ENCODE results near the gene GRPEL2. TPM values are rescaled to one million over a fixed set of nuclear protein-coding genes. Genes with fewer than 3 reads are reported as not detected.

Gene GRPEL2
- total and polyA plus RNA-seq, 3 donors from 2014 or later = 11.6 to 14.3 (median 13.3) TPM

DNA sequence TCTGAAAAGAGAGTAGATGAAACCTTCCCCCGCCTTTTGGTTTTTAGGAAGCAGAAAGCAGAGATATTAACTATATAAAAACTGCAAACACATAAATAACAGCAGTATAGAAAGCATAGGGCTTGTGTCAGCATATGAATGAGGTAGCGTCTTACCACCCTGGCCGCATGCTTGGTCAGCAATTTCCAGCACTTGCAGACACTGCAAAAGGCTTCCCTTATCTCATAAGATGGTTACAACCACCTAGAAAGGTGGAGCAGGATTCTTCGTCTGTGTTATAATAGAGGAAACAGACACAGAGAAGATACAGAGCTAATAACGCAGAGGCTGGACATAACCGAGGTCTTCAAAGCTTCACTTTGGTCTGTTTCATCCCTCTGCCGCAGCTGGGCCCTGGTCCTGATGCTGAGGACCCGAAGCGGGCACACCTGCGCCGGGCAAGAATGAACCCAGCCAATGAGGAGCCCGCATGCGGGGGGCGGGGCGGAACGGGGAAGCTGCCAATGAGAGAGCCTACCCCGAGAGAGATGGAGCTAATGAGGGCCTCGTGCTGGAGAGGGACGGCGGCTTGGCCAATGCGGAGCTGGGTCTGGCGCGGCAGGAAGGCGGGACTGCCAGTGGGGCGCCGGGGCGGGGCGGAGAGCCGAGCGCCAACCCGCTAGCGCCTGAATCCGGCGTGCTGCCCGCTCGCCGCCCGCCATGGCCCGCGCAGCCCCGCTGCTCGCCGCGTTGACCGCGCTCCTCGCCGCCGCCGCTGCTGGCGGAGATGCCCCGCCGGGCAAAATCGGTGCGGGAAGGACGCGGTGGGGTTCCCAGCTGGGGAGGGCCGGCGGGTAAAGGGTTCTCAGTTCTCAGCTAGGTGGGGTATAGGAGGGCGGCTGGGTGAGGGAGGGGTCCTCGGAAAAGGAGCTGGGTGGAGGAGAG is 12.3 kb downstream of the GRPEL2 start, which contains the start of gene PCYOX1L:
TSS of gene PCYOX1L (plus strand) at position 677 of the 924 bp plus-strand sequence. CDS start at position 700, 23 bp downstream.
- WGBS, 2 donors = 1 to 2% methylated on average over 28 to 59 of the region's 61 CpGs
- intact Hi-C loops (cut with DNase I; ENCODE audit: low total_unique reads) = no loop called here

DNA sequence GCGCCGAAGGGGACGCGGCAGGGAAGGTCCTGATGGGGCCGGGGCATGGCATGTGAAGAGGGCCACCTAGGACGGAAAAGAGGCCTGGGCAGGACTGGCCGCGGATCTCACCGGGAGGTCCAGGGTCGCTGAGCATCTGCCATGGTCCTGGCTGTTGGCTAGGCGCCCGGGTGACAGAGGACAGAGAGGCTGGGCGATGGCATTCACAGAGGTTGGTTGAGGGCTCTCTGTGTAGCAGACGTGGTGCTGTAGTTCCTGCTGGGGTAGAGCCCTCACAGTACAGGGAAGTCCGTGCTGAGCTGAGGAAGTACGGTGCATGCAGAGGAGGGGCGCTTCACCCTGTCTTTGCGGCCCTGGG is 13.0 kb downstream of the GRPEL2 start:
- 0 to 1% methylated on average over 9 to 18 of the region's 18 CpGs for WGBS, 2 donors
- intact Hi-C loops (cut with DNase I; ENCODE audit: low total_unique reads) = no loop called here
- peak; percentile 67 for DNase-seq

More for the DNA sequence above, 12.3 kb downstream of the GRPEL2 start, which contains the start of gene PCYOX1L:
- H3K36me3 ChIP-seq (ENCODE audit: low read depth, missing control alignments) = no peaks in the 10 kb centered on the region
- TF ChIP-seq CTCF (IDR thresholded peaks at IDR 0.05) = no peak
- no peak for TF ChIP-seq POLR2A (IDR thresholded peaks at IDR 0.05)
- no peaks in the 10 kb centered on the region for H3K27me3 ChIP-seq
- H3K27ac ChIP-seq = peak within 1 kb of the TSS; percentile 52 to 77
- H3K4me3 ChIP-seq = peak within 1 kb of the TSS; percentile 71 to 81
- peaks cover 14% of the 10 kb centered on the region for H3K4me1 ChIP-seq
- no peaks in the 10 kb centered on the region for H3K9me3 ChIP-seq
- DNase-seq = peak; percentile 98

DNA sequence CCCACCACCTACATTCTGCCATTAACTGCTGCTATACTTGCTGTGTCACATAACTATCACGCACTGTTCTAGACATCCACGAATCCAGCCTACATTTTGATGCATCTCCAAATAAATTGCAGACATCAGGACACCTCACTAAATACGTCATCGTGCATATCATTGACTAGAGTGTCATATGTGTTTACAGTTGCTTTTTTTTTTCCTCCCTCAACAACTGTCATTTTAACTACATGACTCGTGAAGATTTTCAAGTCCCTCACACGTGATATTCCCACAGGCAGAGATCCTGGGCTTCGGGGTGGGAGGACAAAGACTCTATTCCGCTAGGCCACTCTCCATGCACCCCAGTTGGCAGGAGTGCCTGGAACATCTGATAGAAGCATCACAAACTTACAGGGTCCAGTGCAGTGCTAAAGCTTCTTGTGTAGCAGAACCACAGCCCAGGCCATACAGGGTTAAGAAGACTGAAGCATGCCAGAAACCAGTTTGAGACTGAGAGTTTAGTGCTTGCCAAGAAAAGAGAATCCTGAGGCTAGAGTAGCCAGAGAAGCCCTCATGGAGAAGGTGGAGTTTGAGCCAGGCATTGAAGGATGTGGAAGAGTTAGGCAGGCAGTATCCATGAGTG is 13.7 kb downstream of the GRPEL2 start:
- intact Hi-C loops (cut with DNase I; ENCODE audit: low total_unique reads) = no loop called here
- no peak for TF ChIP-seq CTCF (IDR thresholded peaks at IDR 0.05)
- no peak for TF ChIP-seq POLR2A (IDR thresholded peaks at IDR 0.05)
- no peak overlapping the region for H3K4me3 ChIP-seq
- no peaks in the 10 kb centered on the region for H3K9me3 ChIP-seq
- DNase-seq = no peak
- WGBS, 2 donors = 54 to 57% methylated on average over 8 of the region's 8 CpGs
- H3K36me3 ChIP-seq (ENCODE audit: low read depth, missing control alignments) = no peaks in the 10 kb centered on the region
- no peaks in the 10 kb centered on the region for H3K27me3 ChIP-seq
- peak overlapping the region in 1 of 2 donors; percentile 77 for H3K27ac ChIP-seq
- peaks cover 14% of the 10 kb centered on the region for H3K4me1 ChIP-seq

More for the DNA sequence above, 13.0 kb downstream of the GRPEL2 start:
- Histone ChIP-seq H3K9me3 (no peaks in the 10 kb centered on the region), H3K27ac (peak overlapping the region; percentile 52 to 77), H3K36me3 (ENCODE audit: low read depth, missing control alignments) (no peaks in the 10 kb centered on the region), H3K27me3 (no peaks in the 10 kb centered on the region), H3K4me3 (peak overlapping the region; percentile 71 to 81), H3K4me1 (peaks cover 14% of the 10 kb centered on the region)
- no peak for TF ChIP-seq POLR2A (IDR thresholded peaks at IDR 0.05)
- no peak for TF ChIP-seq CTCF (IDR thresholded peaks at IDR 0.05)

DNA sequence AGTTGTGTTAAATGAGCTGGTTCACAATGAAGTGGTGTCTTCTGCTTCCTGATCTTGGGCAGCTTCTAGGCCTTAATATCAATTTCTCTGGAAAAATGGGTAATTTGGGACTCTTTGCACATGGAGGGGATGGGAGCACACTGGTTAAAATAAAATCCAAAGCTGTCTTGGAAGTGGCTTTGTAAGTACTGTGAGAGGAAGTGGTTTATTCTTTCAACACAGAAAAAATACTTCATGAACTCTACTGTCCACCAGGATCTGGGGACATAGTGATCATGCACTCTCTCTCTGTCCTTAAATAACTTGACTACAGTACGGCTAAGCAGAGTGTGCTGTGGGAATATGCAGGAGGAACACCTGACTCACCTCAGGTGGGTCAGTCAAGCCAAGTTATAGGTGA is 15.0 kb downstream of the GRPEL2 start:
- WGBS, 2 donors = 69 to 70% methylated on average over 1 of the region's 1 CpG
- Histone ChIP-seq H3K9me3 (no peaks in the 10 kb centered on the region), H3K27ac (no peak overlapping the region), H3K4me1 (peaks cover 17% of the 10 kb centered on the region), H3K4me3 (no peak overlapping the region), H3K36me3 (ENCODE audit: low read depth, missing control alignments) (no peaks in the 10 kb centered on the region), H3K27me3 (no peaks in the 10 kb centered on the region)
- DNase-seq = no peak
- intact Hi-C loops (cut with DNase I; ENCODE audit: low total_unique reads) = no loop called here
- no peak for TF ChIP-seq POLR2A (IDR thresholded peaks at IDR 0.05)

DNA sequence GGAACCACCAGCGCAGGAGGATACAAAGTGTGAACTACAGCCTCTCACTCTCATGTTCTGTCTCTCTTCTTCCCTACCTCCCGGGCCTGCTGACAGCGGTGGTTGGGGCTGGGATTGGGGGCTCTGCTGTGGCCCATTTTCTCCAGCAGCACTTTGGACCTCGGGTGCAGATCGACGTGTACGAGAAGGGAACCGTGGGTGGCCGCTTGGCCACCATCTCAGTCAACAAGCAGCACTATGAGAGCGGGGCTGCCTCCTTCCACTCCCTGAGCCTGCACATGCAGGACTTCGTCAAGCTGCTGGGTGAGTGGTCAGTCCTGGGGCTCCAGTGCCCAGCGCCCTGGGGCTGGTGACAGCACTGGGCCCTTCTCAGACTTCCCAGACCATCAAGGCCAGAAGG is 17.2 kb downstream of the GRPEL2 start:
- intact Hi-C loops (cut with DNase I; ENCODE audit: low total_unique reads) = no loop called here

More for the DNA sequence above, 17.2 kb downstream of the GRPEL2 start:
- 89% methylated on average over 10 to 12 of the region's 12 CpGs for WGBS, 2 donors
- Histone ChIP-seq H3K27me3 (no peaks in the 10 kb centered on the region), H3K4me3 (no peak overlapping the region), H3K4me1 (peaks cover 20% of the 10 kb centered on the region), H3K36me3 (ENCODE audit: low read depth, missing control alignments) (no peaks in the 10 kb centered on the region), H3K27ac (no peak overlapping the region), H3K9me3 (no peaks in the 10 kb centered on the region)
- TF ChIP-seq POLR2A (IDR thresholded peaks at IDR 0.05) (no peak), CTCF (IDR thresholded peaks at IDR 0.05) (no peak)
- no peak for DNase-seq
